ENCODE measurements around the gene RC3H2.
"Not testable (repeated sequence)": the region's sequence is repeated elsewhere in the genome, so short reads cannot be mapped to it uniquely, and the experiment has no call there.

RC3H2 gene

GRCh38 chr9:122835313-122835731 lies 69.8 kb downstream of the RC3H2 start:
- H3K4me3 ChIP-seq (ENCODE audit: low read depth in 1 of 2, low read length in 2 of 2), result no peak overlapping the region
- TF ChIP-seq EZH2 (IDR thresholded peaks at IDR 0.05; ENCODE audit: borderline replicate concordance, low read depth, low read length, severe bottlenecking) (no peak), CTCF (IDR thresholded peaks at IDR 0.05; ENCODE audit: borderline replicate concordance, extremely low read depth, low read length, poor library complexity, severe bottlenecking) (peak; percentile 62)

GRCh38 chr9:122832194-122832593 lies 73.0 kb downstream of the RC3H2 start:
- no peak overlapping the region for H2AFZ ChIP-seq (ENCODE audit: low read depth, low read length)
- no peak overlapping the region for H3K4me2 ChIP-seq (ENCODE audit: insufficient read depth, low read length)
- no peak overlapping the region for H3K4me3 ChIP-seq (ENCODE audit: low read depth in 1 of 2, low read length in 2 of 2)
- no peak overlapping the region for H3K27ac ChIP-seq (ENCODE audit: low read length)
- 0 out of 2 replicates have a peak, but pooled peaks cover 4% of the 10 kb centered on the region for H4K20me1 ChIP-seq (ENCODE audit: insufficient read depth, low read length)
- no peak for TF ChIP-seq CTCF (IDR thresholded peaks at IDR 0.05; ENCODE audit: borderline replicate concordance, extremely low read depth, low read length, poor library complexity, severe bottlenecking)
- no peak for TF ChIP-seq EZH2 (IDR thresholded peaks at IDR 0.05; ENCODE audit: borderline replicate concordance, low read depth, low read length, severe bottlenecking)
- H3K9me3 ChIP-seq (ENCODE audit: insufficient read depth, low read length, severe bottlenecking), result no peaks in the 10 kb centered on the region
- H3K4me1 ChIP-seq (ENCODE audit: insufficient read depth, low read length), result peaks cover 27% of the 10 kb centered on the region
- H3K9ac ChIP-seq (ENCODE audit: low read depth, low read length), result no peak overlapping the region
- H3K79me2 ChIP-seq (ENCODE audit: insufficient read depth, low read length), result peaks cover 11% of the 10 kb centered on the region
- no peaks in the 10 kb centered on the region for H3K27me3 ChIP-seq (ENCODE audit: insufficient read depth, low read length, poor library complexity)
- no peaks in the 10 kb centered on the region for H3K36me3 ChIP-seq (ENCODE audit: insufficient read depth, low read length)
- DNase-seq, result no peak
- ATAC-seq (ENCODE audit: insufficient read depth, low read depth), result no peak

More at GRCh38 chr9:122835313-122835731, 69.8 kb downstream of the RC3H2 start:
- peak; percentile 59 for DNase-seq
- ATAC-seq (ENCODE audit: insufficient read depth, low read depth), result peak; percentile 91
- peaks cover 15% of the 10 kb centered on the region for H3K4me1 ChIP-seq (ENCODE audit: insufficient read depth, low read length)
- H3K27ac ChIP-seq (ENCODE audit: low read length), result peak overlapping the region; percentile 72
- H3K9me3 ChIP-seq (ENCODE audit: insufficient read depth, low read length, severe bottlenecking), result no peaks in the 10 kb centered on the region
- H4K20me1 ChIP-seq (ENCODE audit: insufficient read depth, low read length), result no peaks in the 10 kb centered on the region
- H3K36me3 ChIP-seq (ENCODE audit: insufficient read depth, low read length), result no peaks in the 10 kb centered on the region
- H3K4me2 ChIP-seq (ENCODE audit: insufficient read depth, low read length), result peak overlapping the region; percentile 40; the same call in 1 of the 2 replicates
- H3K9ac ChIP-seq (ENCODE audit: low read depth, low read length), result peak overlapping the region; percentile 6; the same call in 1 of the 2 replicates
- H3K79me2 ChIP-seq (ENCODE audit: insufficient read depth, low read length), result no peaks in the 10 kb centered on the region
- H3K27me3 ChIP-seq (ENCODE audit: insufficient read depth, low read length, poor library complexity), result no peaks in the 10 kb centered on the region
- peak overlapping the region; percentile 54 for H2AFZ ChIP-seq (ENCODE audit: low read depth, low read length)

- Histone ChIP-seq H3K27ac (ENCODE audit: low read length) (peak overlapping the region; percentile 97), H2AFZ (ENCODE audit: low read depth, low read length) (peak overlapping the region; percentile 95), H3K79me2 (ENCODE audit: insufficient read depth, low read length) (peaks cover 41% of the 10 kb centered on the region), H3K9ac (ENCODE audit: low read depth, low read length) (peak overlapping the region; percentile 85), H3K4me3 (ENCODE audit: low read depth in 1 of 2, low read length in 2 of 2) (peak overlapping the region; percentile 79 to 99; a peak in 3 of 4 replicates), H3K4me2 (ENCODE audit: insufficient read depth, low read length) (peak overlapping the region; percentile 98), H4K20me1 (ENCODE audit: insufficient read depth, low read length) (peaks cover 11% of the 10 kb centered on the region; the same call in 1 of the 2 replicates), H3K36me3 (ENCODE audit: insufficient read depth, low read length) (peaks cover 21% of the 10 kb centered on the region), H3K4me1 (ENCODE audit: insufficient read depth, low read length) (peaks cover 28% of the 10 kb centered on the region)
- H3K9me3 ChIP-seq (ENCODE audit: insufficient read depth, low read length, severe bottlenecking); DNase-seq; H3K27me3 ChIP-seq (ENCODE audit: insufficient read depth, low read length, poor library complexity); ATAC-seq (ENCODE audit: insufficient read depth, low read depth): not testable (repeated sequence)
Measured at GRCh38 chr9:122828965-122829284, 76.2 kb downstream of the RC3H2 start.

GRCh38 chr9:122827761-122828093 lies 77.4 kb downstream of the RC3H2 start:
- Histone ChIP-seq H3K4me2 (ENCODE audit: insufficient read depth, low read length) (peak overlapping the region; percentile 98), H3K36me3 (ENCODE audit: insufficient read depth, low read length) (peaks cover 28% of the 10 kb centered on the region), H3K4me1 (ENCODE audit: insufficient read depth, low read length) (peaks cover 28% of the 10 kb centered on the region), H3K27ac (ENCODE audit: low read length) (peak overlapping the region; percentile 97), H4K20me1 (ENCODE audit: insufficient read depth, low read length) (peaks cover 12% of the 10 kb centered on the region; the same call in 1 of the 2 replicates), H3K4me3 (ENCODE audit: low read depth in 1 of 2, low read length in 2 of 2) (peak overlapping the region; percentile 79 to 99), H2AFZ (ENCODE audit: low read depth, low read length) (peak overlapping the region; percentile 95), H3K9me3 (ENCODE audit: insufficient read depth, low read length, severe bottlenecking) (no peaks in the 10 kb centered on the region), H3K79me2 (ENCODE audit: insufficient read depth, low read length) (peaks cover 43% of the 10 kb centered on the region), H3K27me3 (ENCODE audit: insufficient read depth, low read length, poor library complexity) (no peaks in the 10 kb centered on the region), H3K9ac (ENCODE audit: low read depth, low read length) (peak overlapping the region; percentile 85)
- ATAC-seq (ENCODE audit: insufficient read depth, low read depth) (peak; percentile 20), DNase-seq (no peak)
- TF ChIP-seq CTCF (IDR thresholded peaks at IDR 0.05; ENCODE audit: borderline replicate concordance, extremely low read depth, low read length, poor library complexity, severe bottlenecking) (no peak), EZH2 (IDR thresholded peaks at IDR 0.05; ENCODE audit: borderline replicate concordance, low read depth, low read length, severe bottlenecking) (no peak)

All from DND-41 (cell line).